Stimulated activated CD8-positive, alpha-beta memory T cell treated with anti-CD3 and anti-CD28 coated beads, Interleukin-12 subunit alpha, Interleukin-12 subunit beta, amount 100 ng/mL, for 24 hours (primary cell): Measurements from ENCODE around the gene GRK1.

Experiments
- DNase-seq: peaks from one replicate; pipeline ENCODE4 v3.0.0-alpha.2; 2020; ENCODE audit errors: extremely low read depth

GRK1 gene

DNA sequence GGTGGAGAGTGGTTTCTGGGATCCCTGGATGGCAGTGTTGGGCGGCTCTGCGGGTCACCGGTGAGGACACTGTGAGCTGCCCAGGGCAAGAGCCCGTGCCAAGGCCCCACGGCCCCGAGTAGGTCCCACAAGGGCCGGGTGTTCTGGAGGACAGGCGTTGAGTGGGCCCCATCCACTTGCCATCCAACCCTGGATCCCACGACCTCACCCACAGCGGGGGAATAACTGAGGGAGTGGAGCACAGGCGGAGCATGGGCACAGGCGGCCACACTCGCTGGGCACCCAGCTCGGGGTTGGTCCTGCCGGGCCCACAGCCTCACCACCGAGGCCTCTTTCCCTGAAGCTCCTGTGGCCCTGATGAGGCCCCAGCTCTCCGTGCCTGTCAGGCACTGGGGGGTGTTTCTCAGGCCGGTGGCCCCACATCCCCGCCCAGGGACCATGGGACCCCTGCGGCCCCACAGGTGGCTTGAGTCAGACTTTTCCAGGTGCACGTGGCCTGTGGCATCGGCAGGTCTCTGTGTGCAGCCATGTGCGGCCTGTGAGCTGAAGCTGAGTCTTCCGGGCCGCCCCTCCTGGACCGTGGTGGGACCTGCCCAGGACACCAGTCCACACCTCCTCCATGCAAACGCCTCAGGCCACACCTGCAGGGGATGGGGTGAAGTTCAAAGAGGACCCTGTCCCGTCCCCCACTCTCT, 108.6 kb downstream of the GRK1 start:
- DNase-seq = no peak

- no peak for DNase-seq
These were observed 109.5 kb downstream of the GRK1 start for GRCh38 chr13:113776231-113777125.

GRCh38 chr13:113777311-113778260, 110.6 kb downstream of the GRK1 start:
- DNase-seq = no peak

- DNase-seq = no peak
These were observed 114.6 kb downstream of the GRK1 start for GRCh38 chr13:113781571-113781970.

GRCh38 chr13:113782472-113782871, 115.5 kb downstream of the GRK1 start:
- DNase-seq = no peak

GRCh38 chr13:113783200-113783881, 116.3 kb downstream of the GRK1 start:
- DNase-seq = no peak

- no peak for DNase-seq
These were observed 117.1 kb downstream of the GRK1 start for GRCh38 chr13:113783966-113784644.

GRCh38 chr13:113784645-113785024, 117.6 kb downstream of the GRK1 start:
- no peak for DNase-seq

- DNase-seq = no peak
These were observed 118.3 kb downstream of the GRK1 start for GRCh38 chr13:113785051-113786010.

- DNase-seq = no peak
These were observed 119.3 kb downstream of the GRK1 start for GRCh38 chr13:113786262-113786841.
